NCI-H1417 (cell line): ENCODE data around the gene DSC1.
"Not testable (repeated sequence)": the region's sequence is repeated elsewhere in the genome, so short reads cannot be mapped to it uniquely, and the experiment has no call there.

Experiments used
- DNase-seq, 3 experiments: peaks; one replicate each; lab custom pipeline; 2025; lab: John Stamatoyannopoulos, UW

Gene DSC1

DNA sequence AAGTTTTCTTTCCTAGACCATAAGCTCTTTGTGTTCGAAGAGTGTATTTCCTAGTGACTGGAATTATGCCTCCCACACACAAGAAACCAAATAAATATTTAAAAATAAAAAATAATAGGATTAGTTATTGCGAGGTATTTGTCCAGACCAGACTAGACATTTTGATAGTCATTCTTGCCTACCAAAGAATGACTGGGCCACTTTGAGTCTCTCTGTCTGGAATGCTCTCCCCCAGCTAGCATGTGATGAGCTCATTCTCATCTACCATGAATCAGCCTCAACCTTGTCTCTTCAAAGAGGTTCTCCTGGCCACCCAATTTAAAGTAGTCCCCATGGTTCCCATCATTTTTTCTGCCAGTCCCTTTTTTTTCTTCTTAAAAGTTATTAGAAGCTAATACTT, 13.9 kb upstream of the DSC1 start:
- DNase-seq = no peak

DNA sequence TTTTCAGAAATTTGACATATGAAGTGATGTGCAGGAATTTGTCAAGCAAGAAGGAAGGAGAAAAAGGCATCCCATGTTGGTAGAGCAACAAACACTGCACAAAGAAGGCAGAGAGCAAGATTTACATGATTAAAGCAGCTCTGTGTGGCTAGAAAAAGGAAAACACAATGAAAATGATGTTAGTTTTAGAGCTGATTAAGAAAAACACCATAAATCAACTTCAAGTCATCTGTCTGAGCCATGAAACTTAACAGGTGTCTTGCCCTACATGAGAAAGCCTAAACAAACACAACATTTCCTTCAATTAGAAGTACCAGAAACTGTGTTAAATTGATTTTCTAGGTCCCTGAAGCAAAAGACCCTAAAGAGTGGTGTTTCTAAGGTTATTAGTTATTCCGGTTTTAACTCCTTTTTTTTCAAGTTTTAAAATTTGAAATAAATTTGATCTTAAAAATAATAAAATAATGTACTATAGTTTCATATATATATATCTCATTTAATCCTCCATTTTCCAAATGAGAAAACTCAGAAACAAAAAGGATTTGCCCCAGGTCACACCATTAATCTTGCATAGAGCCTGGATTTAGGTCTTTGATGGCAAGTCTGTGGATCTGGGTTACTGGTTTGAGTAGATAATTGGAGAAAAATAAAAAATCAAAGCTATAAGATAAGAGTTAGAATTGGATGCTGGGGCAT, 8.6 kb upstream of the DSC1 start:
- DNase-seq = no peak

DNA sequence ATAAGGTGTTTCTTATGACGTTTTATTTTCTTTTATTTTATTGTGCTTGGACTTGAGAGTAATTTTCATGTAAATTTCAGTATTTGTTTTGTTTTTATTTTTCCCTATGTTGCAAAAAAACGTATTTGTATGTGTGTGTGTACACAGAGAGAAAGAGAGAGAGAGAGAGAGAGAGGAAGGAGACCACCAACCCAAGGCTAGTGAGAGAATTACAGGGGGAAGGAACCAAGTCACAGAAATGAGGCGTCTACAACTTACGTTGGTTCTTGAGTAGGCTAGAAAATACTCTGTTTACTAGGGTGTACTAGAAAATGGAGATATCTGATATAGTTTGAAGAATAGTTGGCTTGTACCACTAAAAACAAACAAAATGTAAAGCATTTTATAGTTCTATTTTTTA, 7.7 kb upstream of the DSC1 start:
- no peak for DNase-seq

DNA sequence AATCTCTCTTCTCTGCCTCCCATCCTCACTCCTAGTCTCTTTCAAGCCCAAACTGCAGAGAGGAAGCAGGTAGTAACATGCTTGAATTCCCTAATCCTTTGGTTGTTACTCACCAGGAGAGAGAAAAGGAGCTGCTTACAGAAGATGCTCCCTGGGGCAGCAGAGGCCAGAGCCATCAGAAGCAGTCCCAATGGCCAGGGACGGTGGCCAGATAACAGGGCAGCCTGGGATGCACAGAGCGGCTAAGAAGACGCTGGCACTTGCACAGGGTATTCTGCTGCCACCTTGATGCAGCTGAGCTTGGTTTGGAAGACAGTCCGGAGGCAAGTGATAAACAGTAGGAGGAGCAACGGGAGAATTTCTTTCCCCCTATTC, 250 bp downstream of the DSC1 start:
- DNase-seq = no peak

DNA sequence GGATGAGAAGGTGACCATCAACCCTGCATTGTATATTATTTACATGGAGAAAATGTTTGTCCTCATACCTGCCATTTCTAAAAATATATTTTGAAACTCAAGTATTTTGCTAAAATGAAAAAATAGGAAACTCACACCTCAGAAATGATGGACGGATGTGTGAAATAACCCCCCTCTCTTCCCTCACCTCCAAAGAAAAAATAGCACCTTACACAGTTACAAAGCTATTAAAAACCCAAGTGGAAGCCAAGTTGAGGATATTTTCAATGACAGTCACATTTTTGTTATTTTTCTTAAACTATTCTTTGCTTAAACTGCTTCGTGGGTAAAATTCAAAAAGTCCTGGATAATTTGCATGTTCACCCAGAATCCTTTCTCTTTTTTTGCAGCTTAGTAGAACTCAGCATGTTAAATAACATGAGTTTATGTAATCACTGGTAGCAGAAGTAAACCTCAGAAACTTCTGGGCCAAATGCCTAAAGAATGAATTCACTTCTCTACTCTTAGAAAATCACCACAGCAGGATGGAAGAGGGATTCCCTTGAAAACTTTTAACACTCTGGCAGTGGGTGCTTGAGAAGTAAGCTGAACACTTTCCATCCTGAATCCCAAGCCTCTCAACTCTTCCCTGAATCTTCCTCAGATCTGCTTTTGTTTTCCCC, 768 bp downstream of the DSC1 start:
- no peak for DNase-seq

DNA sequence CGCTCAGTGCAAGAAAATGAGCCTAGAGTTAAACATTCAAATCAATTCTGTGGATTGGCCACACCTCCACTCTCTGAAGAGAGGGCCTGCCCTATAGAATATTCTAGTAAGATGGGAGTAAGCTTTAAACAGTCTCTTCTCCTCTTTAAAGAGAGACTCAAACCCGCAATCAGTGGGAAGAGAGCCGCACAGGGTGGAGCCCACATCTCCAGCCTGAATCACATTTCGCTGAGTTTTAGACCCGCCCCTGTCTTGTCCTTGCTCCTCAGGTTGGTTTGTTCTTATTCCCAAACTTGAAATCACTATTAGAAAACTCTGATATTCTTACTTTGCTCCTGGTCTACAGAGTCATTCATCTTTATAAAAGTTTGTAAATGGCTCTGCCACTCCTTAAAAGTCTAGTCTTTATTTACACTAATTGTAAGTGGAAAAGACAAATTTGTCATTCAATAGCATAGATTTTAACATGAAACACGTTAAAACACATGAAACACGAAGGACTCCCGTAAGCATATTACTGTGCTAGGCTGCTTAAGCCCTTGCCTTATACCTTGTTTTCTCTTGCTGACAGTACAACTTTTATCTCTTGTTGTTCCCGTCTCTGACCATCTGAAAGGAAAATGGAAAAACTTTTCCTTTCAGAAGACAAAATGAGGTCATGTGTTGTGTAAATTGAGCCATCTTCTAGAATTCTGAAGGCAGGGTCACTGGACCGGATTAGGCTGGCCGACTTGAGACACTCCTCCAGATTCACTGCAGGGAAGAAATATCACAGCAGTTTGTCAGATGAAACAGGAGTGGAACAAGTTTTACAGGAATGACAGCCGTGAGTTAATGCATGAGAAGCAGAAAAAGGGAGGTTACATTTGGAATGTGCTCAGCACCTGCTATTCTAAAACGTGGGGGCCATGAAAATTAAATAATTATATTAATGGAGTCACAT, 5.6 kb downstream of the DSC1 start:
- DNase-seq = no peak

DNA sequence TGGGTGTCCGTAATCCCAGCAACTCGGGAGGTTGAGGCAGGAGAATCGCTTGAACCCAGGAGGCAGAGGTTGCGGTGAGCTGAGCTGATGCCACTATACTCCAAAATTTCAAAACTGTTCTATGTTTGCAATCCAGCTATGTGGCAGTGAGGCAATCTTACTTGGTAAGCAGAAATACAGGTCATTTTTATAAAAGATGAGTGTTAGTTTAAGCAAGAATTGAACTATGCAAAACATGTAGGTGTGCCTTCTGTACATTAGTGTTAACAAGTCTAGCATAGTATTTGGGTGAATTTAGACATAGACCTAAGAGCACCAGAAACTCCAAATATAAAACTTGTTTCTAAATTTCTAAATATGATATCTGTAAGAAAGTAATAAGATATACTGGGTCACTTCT, 7.2 kb downstream of the DSC1 start:
- DNase-seq = no peak

DNA sequence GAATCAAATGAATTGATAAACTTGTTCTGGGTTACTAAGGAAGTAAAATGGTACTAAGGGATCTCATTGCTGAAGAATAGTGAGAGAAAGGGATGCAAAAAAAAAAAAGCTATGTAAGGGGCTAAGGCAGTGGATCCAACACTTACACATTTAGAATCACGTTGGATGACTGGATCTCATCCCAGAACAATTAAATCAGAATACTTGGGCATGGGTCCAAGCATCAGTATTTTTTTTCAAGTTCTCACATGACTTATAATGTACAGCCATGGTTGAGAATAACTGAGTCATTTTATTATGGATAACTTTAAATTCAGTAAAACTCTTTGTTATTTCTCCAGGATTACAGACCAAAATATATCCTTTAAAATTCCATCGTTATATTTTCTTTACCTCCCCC, 8.5 kb downstream of the DSC1 start:
- DNase-seq = no peak

DNA sequence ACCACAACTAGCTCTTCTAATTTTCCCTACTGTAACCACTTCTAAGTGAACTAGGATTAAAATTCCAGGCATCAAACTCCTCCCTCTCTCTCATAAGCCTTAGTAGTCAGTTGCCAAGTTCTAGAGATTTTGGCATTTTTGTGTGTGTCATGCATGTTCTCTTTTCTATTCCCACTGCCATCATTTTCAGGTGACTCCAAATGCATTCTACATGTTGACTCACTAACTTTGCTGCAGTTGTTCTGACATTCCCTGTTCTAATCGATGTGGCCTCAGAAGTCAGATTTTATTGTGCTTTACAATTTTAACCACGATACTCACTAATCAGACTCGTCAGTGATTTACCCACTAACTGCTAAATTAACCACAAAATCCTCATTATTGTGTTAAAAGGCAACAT, 13.3 kb downstream of the DSC1 start:
- no peak for DNase-seq

DNA sequence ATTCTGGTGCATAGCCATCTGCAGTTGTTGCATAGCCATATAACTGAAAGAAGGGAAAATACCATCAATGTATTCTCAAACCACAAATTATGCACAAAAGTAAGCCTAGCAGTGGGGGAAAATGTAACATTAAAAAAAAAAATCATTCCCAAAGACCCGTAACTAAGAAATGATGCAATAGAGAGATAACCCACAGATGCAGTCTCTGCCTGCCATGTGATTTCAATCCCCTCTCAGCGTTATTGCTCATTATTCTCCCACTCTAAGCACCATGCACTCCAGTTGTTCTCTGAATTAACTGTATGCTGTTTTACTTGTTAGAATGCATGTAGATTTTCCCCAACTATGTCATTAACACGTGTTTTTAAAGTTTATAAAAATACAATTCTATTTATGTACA, 14.1 kb downstream of the DSC1 start:
- no peak for DNase-seq

DNA sequence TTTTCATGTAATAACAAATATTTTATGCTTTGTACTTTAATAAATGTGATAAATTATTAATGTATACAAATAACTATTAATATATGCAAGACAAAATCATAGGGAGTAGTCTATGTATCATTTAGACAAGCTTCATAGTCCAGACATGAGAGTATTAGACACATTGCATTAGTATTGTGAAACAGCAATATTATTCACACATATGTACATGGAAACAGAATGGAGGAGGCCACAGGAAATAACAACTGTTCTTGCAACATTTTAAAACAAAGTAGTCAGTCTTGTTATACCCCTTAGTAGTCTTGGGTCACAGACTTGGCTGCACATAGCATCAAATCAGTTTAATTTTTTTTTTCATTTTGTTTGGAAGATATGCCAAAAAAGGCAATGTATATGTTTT, 15.8 kb downstream of the DSC1 start:
- no peak for DNase-seq

DNA sequence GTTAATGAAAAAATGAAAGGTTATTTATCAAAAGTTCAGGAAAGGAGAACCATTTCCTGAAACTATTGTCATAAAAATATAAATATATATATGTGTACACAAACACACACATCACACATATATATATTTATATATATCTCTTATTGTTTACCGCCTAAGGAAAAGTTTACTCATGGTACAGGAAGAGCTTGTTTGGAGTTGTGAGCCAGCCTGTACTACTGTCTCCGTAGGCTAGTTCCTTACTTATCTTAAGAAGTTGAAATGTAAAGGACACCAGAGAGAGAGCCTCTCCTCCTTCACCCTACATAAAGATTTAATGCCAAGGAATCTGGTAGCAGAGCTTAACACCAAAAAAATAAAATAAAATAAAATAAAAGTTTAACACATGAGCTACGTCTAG, 19.6 kb downstream of the DSC1 start:
- no peak for DNase-seq

DNA sequence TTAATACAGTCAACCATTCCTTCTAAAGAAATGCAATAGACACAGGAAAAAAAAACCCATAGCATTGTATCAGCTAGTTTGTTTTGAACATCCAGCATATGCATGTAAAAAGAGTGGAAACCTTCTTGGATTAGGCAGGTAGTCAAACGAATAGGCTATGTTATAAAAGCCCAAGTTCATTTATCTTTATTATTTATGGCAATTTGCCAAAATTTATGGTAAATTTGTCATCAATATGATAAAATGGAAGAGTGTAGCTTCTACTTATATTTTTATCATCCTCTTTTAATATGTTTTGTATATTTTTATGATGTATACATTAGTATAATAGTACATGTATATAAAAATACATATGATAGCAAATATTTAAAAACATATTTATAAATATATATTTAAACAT, 23.9 kb downstream of the DSC1 start:
- no peak for DNase-seq

DNA sequence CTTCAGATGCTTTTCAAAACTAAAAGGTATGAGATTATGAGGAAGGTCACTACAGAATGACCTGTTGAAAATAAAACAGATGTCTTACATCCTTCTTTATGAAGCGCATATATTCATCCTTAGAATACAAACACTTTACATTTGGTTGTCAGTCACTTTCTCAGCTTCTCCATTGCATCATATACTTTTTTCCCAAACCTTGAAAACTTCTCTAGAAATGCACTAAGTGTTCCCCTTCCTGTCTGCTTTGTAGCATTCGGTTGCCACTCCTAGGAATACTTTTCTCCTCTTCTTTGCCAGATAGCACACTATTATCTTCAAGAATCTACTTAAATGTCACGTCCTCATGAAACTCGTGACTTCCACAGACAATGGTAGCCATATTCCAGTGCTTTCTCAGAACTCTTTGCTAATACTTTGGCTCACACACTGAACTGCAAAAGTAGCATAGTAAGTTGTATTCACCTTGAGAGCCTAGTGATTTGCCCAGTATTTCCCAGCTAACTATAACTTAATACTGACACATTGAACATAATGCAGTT, 27.6 kb downstream of the DSC1 start:
- no peak for DNase-seq

DNA sequence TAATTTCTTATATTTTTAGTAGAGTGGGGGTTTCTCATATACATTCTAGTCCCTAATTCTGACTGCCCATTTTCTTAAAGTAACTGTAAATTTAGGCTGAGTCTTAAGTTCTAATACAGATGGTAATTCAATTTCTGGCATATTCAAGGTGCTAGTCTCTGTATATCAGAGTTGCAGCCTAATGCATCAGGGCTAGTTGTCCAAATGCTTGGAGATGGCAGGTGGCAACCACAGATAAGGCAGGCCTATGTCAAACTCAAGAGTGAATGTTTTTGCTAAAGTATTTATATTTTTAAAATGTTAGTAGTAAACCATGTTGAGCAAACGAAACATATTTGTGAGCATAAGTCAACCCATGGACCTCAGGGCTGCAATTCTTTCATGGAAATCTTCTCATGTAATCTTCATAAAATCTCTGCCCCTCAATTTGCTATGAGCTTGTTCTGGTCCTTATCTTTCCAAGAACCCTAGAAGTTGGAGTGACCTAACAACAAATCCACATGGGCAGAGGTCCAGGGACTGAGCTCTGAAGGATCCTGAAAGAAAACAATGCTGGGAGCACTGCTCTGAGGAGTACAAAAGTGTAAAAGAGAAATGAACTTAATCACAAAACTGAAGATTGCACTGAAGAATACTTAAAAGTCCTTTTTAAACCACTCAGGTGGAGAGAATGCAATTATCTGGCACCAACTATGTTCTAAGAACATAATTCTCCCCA, 33.1 kb downstream of the DSC1 start:
- DNase-seq = no peak

DNA sequence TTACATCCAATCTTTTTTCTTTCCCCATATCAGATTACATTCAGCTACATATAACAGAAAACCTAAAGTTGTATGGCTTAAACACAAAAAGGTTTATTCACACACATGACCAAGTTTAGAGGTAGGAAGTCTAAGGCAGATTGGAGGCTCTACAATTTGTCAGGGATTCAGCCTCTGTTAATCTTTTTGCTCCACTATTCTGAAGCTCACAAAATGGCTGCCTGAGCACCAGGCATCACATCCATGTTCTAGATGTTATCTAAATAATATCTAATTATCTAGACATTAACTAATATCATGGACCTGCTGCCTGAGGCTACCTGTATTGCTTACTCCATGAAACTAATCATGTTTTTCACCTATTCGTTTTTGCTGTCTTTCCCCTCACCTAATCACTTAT, 36.8 kb downstream of the DSC1 start:
- no peak for DNase-seq

DNA sequence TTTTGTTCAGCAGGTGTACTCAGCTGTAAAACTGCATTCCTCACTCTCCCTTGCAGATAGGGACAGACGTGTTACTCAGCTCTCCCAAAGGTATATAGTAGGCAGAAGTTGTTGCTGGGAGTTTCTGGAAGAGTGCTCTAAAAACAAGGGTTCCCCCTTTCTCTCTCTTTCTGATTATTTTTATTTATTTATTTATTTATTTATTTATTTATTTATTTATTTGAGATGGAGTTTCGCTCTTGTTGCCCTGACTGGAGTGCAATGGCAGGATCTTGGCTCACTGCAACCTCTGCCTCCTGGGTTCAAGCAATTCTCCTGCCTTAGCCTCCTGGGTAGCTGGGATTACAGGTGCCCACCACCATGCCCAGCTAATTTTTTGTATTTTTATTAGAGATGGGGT, 39.5 kb downstream of the DSC1 start:
- not testable (repeated sequence) for DNase-seq

DNA sequence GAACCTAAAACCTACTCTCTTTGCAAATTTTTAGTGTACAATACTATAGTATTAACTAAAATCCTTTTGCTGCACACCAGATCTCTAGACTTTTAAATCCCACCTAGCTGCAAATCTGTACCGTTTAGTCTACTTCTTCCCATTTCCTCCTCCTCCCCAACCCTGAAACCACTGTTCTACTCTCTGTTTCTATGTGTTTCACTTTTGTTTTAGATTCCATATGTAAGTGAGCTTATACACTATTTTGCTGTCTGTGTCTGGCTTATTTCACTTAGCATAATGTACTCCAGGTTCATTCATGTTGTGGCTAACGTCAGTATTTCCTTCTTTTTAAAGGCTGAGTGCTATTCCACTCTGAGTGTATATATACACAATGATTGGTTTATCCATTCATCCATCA, 42.1 kb downstream of the DSC1 start:
- no peak for DNase-seq

DNA sequence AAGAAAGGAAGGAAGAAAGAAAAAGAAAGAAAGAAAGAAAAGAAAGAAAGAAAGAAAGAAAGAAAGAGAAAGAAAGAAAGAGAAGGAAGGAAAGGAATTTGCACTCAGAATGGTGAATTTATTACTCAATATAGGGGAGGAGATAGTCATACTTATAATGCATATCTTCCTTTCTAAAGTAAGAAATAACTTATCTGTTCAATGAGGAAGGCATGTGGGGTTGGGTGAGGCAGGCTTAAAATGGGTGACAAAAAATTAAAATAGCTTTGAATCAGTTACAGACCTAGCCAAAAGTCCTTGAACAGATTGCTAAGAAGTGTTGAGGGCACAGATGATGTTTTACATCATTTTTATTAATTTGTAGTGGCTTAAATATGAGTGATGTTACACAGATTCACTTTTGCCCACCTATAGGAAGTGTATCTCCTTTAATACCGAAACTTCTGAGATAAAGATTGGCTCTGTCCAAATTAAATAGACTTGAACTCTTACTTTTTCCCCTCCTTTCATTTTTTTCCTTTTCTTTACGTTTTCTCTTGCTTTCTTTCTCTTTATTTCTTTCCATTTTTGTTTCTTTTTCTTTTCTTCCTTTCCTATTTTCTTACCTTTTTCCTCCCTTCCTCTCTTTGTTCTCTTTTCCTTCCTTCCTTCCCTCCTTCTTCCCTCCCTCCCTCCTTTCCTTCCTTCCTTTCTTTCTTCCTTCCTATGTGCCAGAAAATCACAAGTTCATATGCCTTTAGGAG, 45.6 kb downstream of the DSC1 start:
- DNase-seq = no peak

DNA sequence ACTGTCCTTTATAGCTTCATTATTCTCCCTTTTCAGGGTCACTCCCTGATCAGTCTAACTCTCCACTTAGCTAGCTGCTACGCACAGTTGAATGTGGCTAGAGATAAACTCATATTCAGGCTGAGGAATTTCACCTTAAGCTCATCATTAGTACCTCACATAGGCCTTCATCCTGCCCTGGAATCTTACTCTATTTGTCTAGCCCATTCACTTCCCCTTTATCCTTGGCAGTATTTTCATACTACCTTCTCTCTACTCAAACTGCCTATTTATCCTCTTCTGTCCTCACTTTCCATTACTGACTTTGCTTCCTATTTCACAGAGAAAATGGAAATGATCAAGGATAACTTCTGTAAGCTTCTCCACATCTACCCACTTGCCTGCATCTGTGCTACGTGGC, 49.9 kb downstream of the DSC1 start:
- no peak for DNase-seq

DNA sequence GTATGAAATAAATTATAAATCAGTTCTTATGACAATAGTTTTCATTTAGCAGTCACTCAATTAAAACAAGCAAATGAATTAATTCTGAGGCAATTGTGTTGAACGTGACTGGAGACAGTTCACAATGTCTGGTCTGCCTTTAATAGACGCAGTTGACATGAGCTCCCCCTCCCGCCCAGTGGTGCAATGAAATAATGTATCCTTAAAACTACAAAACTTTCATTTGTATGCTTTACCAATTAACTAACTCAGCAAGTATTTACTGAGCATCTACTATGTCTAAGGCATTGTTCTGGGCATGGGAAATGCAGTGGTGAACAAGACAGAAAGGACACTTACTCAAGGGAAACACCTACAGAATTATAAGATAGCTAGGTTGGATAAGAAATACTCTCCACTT, 56.9 kb downstream of the DSC1 start:
- DNase-seq = no peak
